ENCODE measurements around the gene UNCX. TPM values are rescaled to one million over a fixed set of nuclear protein-coding genes. Genes with fewer than 3 reads are reported as not detected.

The UNCX gene
- total RNA-seq, 2 experiments from 2014 or later, result not detected

- ChIA-PET POLR2A (no interaction called here), CTCF (interaction anchor here (0.6 to 1.5 kb wide), 3 partner anchors 11 to 23 kb away, joined by 3 to 9 read pairs (median 4); no protein-coding TSS in a partner anchor)
- no peak for DNase-seq
- H3K27me3 Mint-ChIP-seq, result peaks cover 54% of the 10 kb centered on the region
- H3K9me3 Mint-ChIP-seq (ENCODE audit: low read depth), result no peaks in the 10 kb centered on the region
- no peak for ATAC-seq
- H3K4me3 Mint-ChIP-seq, result no peak overlapping the region
- no peaks in the 10 kb centered on the region for H3K36me3 Mint-ChIP-seq (ENCODE audit: low read depth)
- peaks cover 4% of the 10 kb centered on the region for H3K4me1 Mint-ChIP-seq
- H3K27ac Mint-ChIP-seq, result no peak overlapping the region
- intact Hi-C loops (cut with DNase I, micrococcal nuclease), result loop anchor here (1.0 to 5.0 kb wide), 3 partner anchors 9 to 184 kb away; no protein-coding TSS in a partner anchor
Observed at GRCh38 chr7:1227814-1228544, 4.7 kb upstream of the UNCX start.

GRCh38 chr7:1228545-1229201, 4.0 kb upstream of the UNCX start:
- H3K27me3 Mint-ChIP-seq, result peaks cover 52% of the 10 kb centered on the region

GRCh38 chr7:1229202-1229947, 3.3 kb upstream of the UNCX start:
- DNase-seq, result no peak
- no peak for ATAC-seq
- Mint-ChIP-seq H3K27ac (no peak overlapping the region), H3K36me3 (ENCODE audit: low read depth) (no peaks in the 10 kb centered on the region), H3K4me1 (peaks cover 9% of the 10 kb centered on the region), H3K4me3 (no peak overlapping the region), H3K27me3 (peaks cover 54% of the 10 kb centered on the region), H3K9me3 (ENCODE audit: low read depth) (no peaks in the 10 kb centered on the region)
- intact Hi-C loops (cut with DNase I, micrococcal nuclease), result loop anchor here in 1 of 2 experiments (5.0 kb wide), 1 partner anchor 183 kb away; no protein-coding TSS in a partner anchor
- POLR2A ChIA-PET, result no interaction called here
- CTCF ChIA-PET, result interaction anchor here (0.6 kb wide), 1 partner anchor 10 kb away, joined by 3 read pairs; no protein-coding TSS in a partner anchor

More at GRCh38 chr7:1228545-1229201, 4.0 kb upstream of the UNCX start:
- peaks cover 4% of the 10 kb centered on the region for H3K4me1 Mint-ChIP-seq
- ChIA-PET POLR2A (no interaction called here), CTCF (interaction anchor here (0.6 to 1.5 kb wide), 3 partner anchors 11 to 22 kb away, joined by 3 to 9 read pairs (median 4); no protein-coding TSS in a partner anchor)
- no peaks in the 10 kb centered on the region for H3K9me3 Mint-ChIP-seq (ENCODE audit: low read depth)
- ATAC-seq (no peak), DNase-seq (no peak)
- no peak overlapping the region for H3K27ac Mint-ChIP-seq
- no peak overlapping the region for H3K4me3 Mint-ChIP-seq
- H3K36me3 Mint-ChIP-seq (ENCODE audit: low read depth), result no peaks in the 10 kb centered on the region
- intact Hi-C loops (cut with DNase I, micrococcal nuclease), result loop anchor here (1.0 to 5.0 kb wide), 2 partner anchors 9 to 184 kb away; no protein-coding TSS in a partner anchor

- ATAC-seq (no peak), DNase-seq (no peak)
- Mint-ChIP-seq H3K4me1 (peaks cover 15% of the 10 kb centered on the region), H3K4me3 (no peak overlapping the region), H3K27ac (no peak overlapping the region), H3K36me3 (ENCODE audit: low read depth) (no peaks in the 10 kb centered on the region), H3K9me3 (ENCODE audit: low read depth) (no peaks in the 10 kb centered on the region), H3K27me3 (peaks cover 57% of the 10 kb centered on the region)
- ChIA-PET POLR2A (no interaction called here), CTCF (interaction anchor here (0.6 kb wide), 1 partner anchor 10 kb away, joined by 3 read pairs; no protein-coding TSS in a partner anchor)
- intact Hi-C loops (cut with DNase I, micrococcal nuclease), result loop anchor here (5.0 kb wide), 2 partner anchors 182 to 437 kb away; no protein-coding TSS in a partner anchor
Observed at GRCh38 chr7:1229956-1230355, 2.7 kb upstream of the UNCX start.

- H3K4me1 Mint-ChIP-seq, result peaks cover 16% of the 10 kb centered on the region
- no peaks in the 10 kb centered on the region for H3K9me3 Mint-ChIP-seq (ENCODE audit: low read depth)
- ATAC-seq (no peak), DNase-seq (no peak)
- peaks cover 58% of the 10 kb centered on the region for H3K27me3 Mint-ChIP-seq
- H3K36me3 Mint-ChIP-seq (ENCODE audit: low read depth), result no peaks in the 10 kb centered on the region
- POLR2A ChIA-PET, result no interaction called here
- CTCF ChIA-PET, result no interaction called here
- no peak overlapping the region for H3K4me3 Mint-ChIP-seq
- intact Hi-C loops (cut with DNase I, micrococcal nuclease), result loop anchor here in 1 of 2 experiments (5.0 kb wide), 1 partner anchor 437 kb away; no protein-coding TSS in a partner anchor
- H3K27ac Mint-ChIP-seq, result no peak overlapping the region
Observed at GRCh38 chr7:1230411-1231213, 2.1 kb upstream of the UNCX start.

GRCh38 chr7:1231214-1232102, 1.2 kb upstream of the UNCX start:
- Mint-ChIP-seq H3K9me3 (ENCODE audit: low read depth) (no peaks in the 10 kb centered on the region), H3K4me1 (peaks cover 18% of the 10 kb centered on the region), H3K4me3 (no peak overlapping the region), H3K27me3 (peaks cover 51% of the 10 kb centered on the region), H3K27ac (no peak overlapping the region), H3K36me3 (ENCODE audit: low read depth) (no peaks in the 10 kb centered on the region)
- intact Hi-C loops (cut with DNase I, micrococcal nuclease), result loop anchor here in 1 of 2 experiments (5.0 kb wide), 1 partner anchor 436 kb away; no protein-coding TSS in a partner anchor
- ChIA-PET CTCF (no interaction called here), POLR2A (no interaction called here)
- no peak for ATAC-seq
- DNase-seq, result no peak

- CTCF ChIA-PET, result no interaction called here
- H3K9me3 Mint-ChIP-seq (ENCODE audit: low read depth), result no peaks in the 10 kb centered on the region
- DNase-seq, result no peak
- H3K36me3 Mint-ChIP-seq (ENCODE audit: low read depth), result no peaks in the 10 kb centered on the region
- peaks cover 51% of the 10 kb centered on the region for H3K27me3 Mint-ChIP-seq
- H3K27ac Mint-ChIP-seq, result no peak overlapping the region
- ATAC-seq, result no peak
- no peak overlapping the region for H3K4me3 Mint-ChIP-seq
- peaks cover 18% of the 10 kb centered on the region for H3K4me1 Mint-ChIP-seq
- POLR2A ChIA-PET, result no interaction called here
- intact Hi-C loops (cut with DNase I, micrococcal nuclease), result loop anchor here in 1 of 2 experiments (5.0 kb wide), 1 partner anchor 435 kb away; no protein-coding TSS in a partner anchor
Observed at GRCh38 chr7:1232103-1232466, 587 bp upstream of the UNCX start.

GRCh38 chr7:1233333-1234048, 819 bp downstream of the UNCX start:
- Mint-ChIP-seq H3K27ac (no peak overlapping the region), H3K4me1 (peaks cover 20% of the 10 kb centered on the region), H3K9me3 (ENCODE audit: low read depth) (no peaks in the 10 kb centered on the region), H3K27me3 (peaks cover 46% of the 10 kb centered on the region), H3K4me3 (no peak overlapping the region), H3K36me3 (ENCODE audit: low read depth) (no peaks in the 10 kb centered on the region)
- POLR2A ChIA-PET, result no interaction called here
- intact Hi-C loops (cut with DNase I, micrococcal nuclease), result loop anchor here in 1 of 2 experiments (5.0 kb wide), 1 partner anchor 434 kb away; no protein-coding TSS in a partner anchor
- no peak for ATAC-seq
- no peak for DNase-seq
- CTCF ChIA-PET, result interaction anchor here (0.7 kb wide), 1 partner anchor 12 kb away, joined by 3 read pairs; no protein-coding TSS in a partner anchor

- ChIA-PET POLR2A (no interaction called here), CTCF (no interaction called here)
- Mint-ChIP-seq H3K9me3 (ENCODE audit: low read depth) (no peaks in the 10 kb centered on the region), H3K27me3 (peaks cover 50% of the 10 kb centered on the region), H3K27ac (no peak overlapping the region), H3K4me3 (no peak overlapping the region), H3K4me1 (peaks cover 20% of the 10 kb centered on the region), H3K36me3 (ENCODE audit: low read depth) (no peaks in the 10 kb centered on the region)
- ATAC-seq (no peak), DNase-seq (no peak)
- intact Hi-C loops (cut with DNase I, micrococcal nuclease), result loop anchor here in 1 of 2 experiments (5.0 kb wide), 1 partner anchor 433 kb away; no protein-coding TSS in a partner anchor
Observed at GRCh38 chr7:1234049-1234880, 1.6 kb downstream of the UNCX start.
